ENCODE data around the gene SPATA32.

SPATA32 gene

DNA sequence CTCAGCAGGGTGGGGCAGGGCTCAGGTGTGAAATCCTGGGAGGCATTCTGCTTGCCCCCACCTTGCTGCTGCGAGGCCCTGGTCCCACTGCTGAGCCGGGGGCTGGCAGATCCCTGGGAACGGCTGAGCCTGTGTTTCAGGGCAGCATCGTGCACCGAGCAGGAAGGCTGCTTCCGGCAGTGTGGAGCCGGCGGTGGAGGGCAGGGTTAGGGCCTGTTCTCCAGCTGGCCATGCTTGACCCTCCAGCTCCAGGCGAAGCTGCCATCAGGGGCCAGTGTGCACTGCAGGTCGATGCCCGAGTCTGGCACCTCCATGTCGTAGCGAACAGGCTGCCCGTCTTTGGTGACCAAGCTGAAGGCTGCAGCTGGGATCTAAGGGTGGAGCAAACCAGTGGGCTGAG lies 2.5 kb upstream of the SPATA32 start:
- Histone ChIP-seq H3K36me3 (peaks cover 29% of the 10 kb centered on the region), H3K9me3 (no peaks in the 10 kb centered on the region), H3K27me3 (no peaks in the 10 kb centered on the region), H3K4me3 (ENCODE audit: low read depth, low read length) (no peak overlapping the region), H3K4me1 (no peaks in the 10 kb centered on the region; the same call in 1 of the 2 replicates)
- no peak for DNase-seq
- TF ChIP-seq, protein P1, sequence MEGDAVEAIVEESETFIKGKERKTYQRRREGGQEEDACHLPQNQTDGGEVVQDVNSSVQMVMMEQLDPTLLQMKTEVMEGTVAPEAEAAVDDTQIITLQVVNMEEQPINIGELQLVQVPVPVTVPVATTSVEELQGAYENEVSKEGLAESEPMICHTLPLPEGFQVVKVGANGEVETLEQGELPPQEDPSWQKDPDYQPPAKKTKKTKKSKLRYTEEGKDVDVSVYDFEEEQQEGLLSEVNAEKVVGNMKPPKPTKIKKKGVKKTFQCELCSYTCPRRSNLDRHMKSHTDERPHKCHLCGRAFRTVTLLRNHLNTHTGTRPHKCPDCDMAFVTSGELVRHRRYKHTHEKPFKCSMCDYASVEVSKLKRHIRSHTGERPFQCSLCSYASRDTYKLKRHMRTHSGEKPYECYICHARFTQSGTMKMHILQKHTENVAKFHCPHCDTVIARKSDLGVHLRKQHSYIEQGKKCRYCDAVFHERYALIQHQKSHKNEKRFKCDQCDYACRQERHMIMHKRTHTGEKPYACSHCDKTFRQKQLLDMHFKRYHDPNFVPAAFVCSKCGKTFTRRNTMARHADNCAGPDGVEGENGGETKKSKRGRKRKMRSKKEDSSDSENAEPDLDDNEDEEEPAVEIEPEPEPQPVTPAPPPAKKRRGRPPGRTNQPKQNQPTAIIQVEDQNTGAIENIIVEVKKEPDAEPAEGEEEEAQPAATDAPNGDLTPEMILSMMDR (IDR thresholded peaks at IDR 0.05; ENCODE audit: low read depth, low read length) = no peak

DNA sequence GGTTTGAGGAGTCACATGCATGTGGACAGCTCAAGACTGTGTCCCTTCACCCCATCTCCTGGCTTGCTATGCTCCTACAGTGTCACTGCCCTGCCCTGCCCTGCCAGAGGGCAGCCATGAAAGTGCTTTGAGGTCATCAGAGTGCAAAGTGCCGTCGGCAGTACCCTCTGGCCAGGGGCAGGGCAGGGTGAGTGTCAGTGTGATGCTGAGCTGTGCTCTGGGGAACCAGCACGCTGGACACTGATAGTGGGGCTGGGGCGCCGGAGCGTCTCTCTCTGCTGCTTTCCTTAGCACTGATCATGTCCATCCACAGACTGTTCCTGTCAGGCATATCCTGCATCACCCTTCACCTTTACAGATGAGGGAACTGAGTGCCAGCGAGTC lies 1.6 kb upstream of the SPATA32 start:
- Histone ChIP-seq H3K27me3 (no peaks in the 10 kb centered on the region), H3K4me3 (ENCODE audit: low read depth, low read length) (no peak overlapping the region), H3K9me3 (no peaks in the 10 kb centered on the region), H3K36me3 (peaks cover 20% of the 10 kb centered on the region), H3K4me1 (no peaks in the 10 kb centered on the region; the same call in 1 of the 2 replicates)
- TF ChIP-seq, protein P1 (IDR thresholded peaks at IDR 0.05; ENCODE audit: low read depth, low read length) = no peak
- DNase-seq = no peak

GRCh38 chr17:45262516-45263476 lies 902 bp upstream of the SPATA32 start:
- no peaks in the 10 kb centered on the region for H3K27me3 ChIP-seq
- no peak for DNase-seq
- no peaks in the 10 kb centered on the region for H3K9me3 ChIP-seq
- H3K4me3 ChIP-seq (ENCODE audit: low read depth, low read length) = peak overlapping the region; percentile 68; the same call in 1 of the 2 replicates
- peaks cover 18% of the 10 kb centered on the region for H3K36me3 ChIP-seq
- TF ChIP-seq, protein P1 (IDR thresholded peaks at IDR 0.05; ENCODE audit: low read depth, low read length) = no peak
- H3K4me1 ChIP-seq = no peaks in the 10 kb centered on the region; the same call in 1 of the 2 replicates

- TF ChIP-seq, protein P1 (IDR thresholded peaks at IDR 0.05; ENCODE audit: low read depth, low read length) = no peak
Measured at GRCh38 chr17:45260204-45260783, 1.6 kb downstream of the SPATA32 start.

GRCh38 chr17:45258981-45259380 lies 2.9 kb downstream of the SPATA32 start:
- no peak for DNase-seq
- Histone ChIP-seq H3K27me3 (no peaks in the 10 kb centered on the region), H3K9me3 (no peaks in the 10 kb centered on the region), H3K4me1 (no peaks in the 10 kb centered on the region; the same call in 1 of the 2 replicates), H3K36me3 (no peaks in the 10 kb centered on the region; the same call in 1 of the 2 replicates), H3K4me3 (ENCODE audit: low read depth, low read length) (no peak overlapping the region)
- TF ChIP-seq, protein P1 (IDR thresholded peaks at IDR 0.05; ENCODE audit: low read depth, low read length) = no peak

More at GRCh38 chr17:45260204-45260783, 1.6 kb downstream of the SPATA32 start:
- Histone ChIP-seq H3K4me3 (ENCODE audit: low read depth, low read length) (no peak overlapping the region), H3K36me3 (peaks cover 7% of the 10 kb centered on the region), H3K9me3 (no peaks in the 10 kb centered on the region), H3K4me1 (no peaks in the 10 kb centered on the region; the same call in 1 of the 2 replicates), H3K27me3 (no peaks in the 10 kb centered on the region)
- no peak for DNase-seq

All from BE2C (cell line).